HFF-Myc (cell line): ENCODE measurements around the gene TRIL.

Experiments used
- DNase-seq: peaks from one replicate; pipeline ENCODE4 v3.0.0-alpha.2; 2011; ENCODE audit warnings: low read depth; ENCODE audit errors: extremely low read depth
- H3K4me3 ChIP-seq: replicated peaks from 2 replicates; pipeline ENCODE4 v1.5.1; 2011; ENCODE audit warnings: low read depth, mild to moderate bottlenecking, control low read depth, low read length
- TF ChIP-seq, protein P1 (sequence below): IDR thresholded peaks from 2 replicates; pipeline ENCODE4 v1.5.1; 2012; ENCODE audit warnings: mild to moderate bottlenecking, low read depth, low read length, control low read depth; ENCODE audit errors: missing control alignments

TRIL gene

DNA sequence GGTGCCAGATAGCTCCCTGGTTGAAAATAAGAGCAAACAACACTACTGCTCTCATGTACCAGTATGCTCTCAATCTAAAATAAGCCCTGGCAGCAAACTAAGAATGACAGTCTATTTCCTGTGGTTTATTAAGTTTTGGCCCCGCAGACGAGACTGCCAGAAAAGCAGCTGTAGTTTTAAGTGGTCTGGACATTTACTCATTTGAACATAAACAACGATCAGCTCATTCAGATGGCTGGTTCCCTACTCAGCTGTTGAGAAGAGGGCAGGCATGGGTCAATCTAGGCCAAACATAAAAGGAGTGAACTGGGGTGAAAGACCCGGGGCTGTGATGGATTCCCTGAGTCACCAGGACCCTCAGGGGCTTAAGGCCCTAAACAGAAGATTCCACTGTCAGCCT lies 4.5 kb downstream of the TRIL start:
- TF ChIP-seq, protein P1, sequence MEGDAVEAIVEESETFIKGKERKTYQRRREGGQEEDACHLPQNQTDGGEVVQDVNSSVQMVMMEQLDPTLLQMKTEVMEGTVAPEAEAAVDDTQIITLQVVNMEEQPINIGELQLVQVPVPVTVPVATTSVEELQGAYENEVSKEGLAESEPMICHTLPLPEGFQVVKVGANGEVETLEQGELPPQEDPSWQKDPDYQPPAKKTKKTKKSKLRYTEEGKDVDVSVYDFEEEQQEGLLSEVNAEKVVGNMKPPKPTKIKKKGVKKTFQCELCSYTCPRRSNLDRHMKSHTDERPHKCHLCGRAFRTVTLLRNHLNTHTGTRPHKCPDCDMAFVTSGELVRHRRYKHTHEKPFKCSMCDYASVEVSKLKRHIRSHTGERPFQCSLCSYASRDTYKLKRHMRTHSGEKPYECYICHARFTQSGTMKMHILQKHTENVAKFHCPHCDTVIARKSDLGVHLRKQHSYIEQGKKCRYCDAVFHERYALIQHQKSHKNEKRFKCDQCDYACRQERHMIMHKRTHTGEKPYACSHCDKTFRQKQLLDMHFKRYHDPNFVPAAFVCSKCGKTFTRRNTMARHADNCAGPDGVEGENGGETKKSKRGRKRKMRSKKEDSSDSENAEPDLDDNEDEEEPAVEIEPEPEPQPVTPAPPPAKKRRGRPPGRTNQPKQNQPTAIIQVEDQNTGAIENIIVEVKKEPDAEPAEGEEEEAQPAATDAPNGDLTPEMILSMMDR, result no peak
- H3K4me3 ChIP-seq, result no peak overlapping the region
- DNase-seq, result no peak

DNA sequence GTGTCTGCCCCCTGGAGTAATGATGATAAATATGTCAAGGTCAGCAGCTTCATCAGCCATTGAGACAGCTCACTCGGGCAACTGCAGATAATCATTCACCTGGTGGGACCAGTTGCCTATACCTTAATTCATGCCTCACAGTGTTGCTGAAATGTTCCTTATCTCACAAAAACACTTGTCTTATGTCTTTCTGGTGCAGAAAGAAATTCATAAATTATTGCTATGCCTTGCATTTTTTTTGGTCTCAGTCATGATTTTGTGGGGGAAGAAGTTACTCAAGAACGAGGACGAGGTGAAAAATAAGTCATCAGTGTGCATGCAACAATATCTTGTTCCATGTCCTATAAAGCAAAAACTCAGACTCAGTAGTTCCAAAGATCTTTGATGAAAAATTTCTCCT lies 16.0 kb downstream of the TRIL start:
- TF ChIP-seq, protein P1, result no peak
- no peak for DNase-seq
- H3K4me3 ChIP-seq, result no peak overlapping the region

DNA sequence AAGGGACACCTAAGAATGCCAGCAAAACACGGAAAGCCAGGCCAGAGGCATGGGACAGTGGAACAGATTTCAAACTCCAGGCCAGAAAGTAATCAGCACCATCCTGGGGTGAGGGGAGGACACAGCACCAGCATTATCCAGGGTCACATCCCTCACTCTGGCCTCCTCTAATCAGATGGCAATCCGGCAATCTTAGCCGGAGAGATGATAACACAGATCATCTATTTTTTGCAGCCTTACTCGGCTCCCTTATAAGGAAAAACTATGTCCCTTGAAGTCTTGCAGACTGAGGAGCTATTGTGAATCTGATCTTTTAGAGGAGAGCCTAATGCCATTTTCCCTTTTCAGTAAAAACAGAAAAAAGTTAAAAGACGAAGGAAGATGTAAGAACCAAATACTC lies 16.5 kb downstream of the TRIL start:
- DNase-seq, result no peak
- TF ChIP-seq, protein P1, result no peak
- H3K4me3 ChIP-seq, result no peak overlapping the region

DNA sequence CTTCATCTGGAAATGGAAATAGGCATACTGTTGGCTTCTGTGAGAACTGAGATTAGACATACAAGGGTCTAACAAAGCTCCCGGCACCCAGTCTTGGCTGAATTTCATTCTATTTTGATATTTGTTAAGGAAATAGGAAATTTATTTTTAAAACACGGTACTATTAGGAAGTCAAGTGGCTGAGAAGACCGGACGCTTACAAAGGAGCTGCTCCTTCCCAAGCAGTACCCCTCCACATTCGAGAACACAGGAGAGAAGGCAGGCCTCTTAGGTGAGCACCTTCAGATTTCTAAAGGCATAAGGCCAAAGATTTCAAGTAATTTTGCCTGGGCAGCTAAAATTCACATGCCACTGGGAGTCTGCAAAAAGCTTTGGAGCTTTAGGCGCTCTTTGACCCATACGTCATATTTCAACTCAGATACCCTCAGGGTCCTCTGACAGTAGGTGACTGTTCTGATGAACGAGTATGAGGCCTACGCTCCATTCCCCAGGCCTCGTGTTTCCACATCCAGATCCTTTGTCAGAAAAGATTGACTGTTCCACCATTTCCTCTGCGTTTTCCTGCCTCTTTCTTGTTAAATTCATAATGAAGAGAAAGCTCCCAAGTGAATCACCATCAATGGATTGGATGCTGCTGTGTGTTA lies 17.3 kb downstream of the TRIL start:
- no peak for DNase-seq
- H3K4me3 ChIP-seq, result no peak overlapping the region
- TF ChIP-seq, protein P1, result no peak

DNA sequence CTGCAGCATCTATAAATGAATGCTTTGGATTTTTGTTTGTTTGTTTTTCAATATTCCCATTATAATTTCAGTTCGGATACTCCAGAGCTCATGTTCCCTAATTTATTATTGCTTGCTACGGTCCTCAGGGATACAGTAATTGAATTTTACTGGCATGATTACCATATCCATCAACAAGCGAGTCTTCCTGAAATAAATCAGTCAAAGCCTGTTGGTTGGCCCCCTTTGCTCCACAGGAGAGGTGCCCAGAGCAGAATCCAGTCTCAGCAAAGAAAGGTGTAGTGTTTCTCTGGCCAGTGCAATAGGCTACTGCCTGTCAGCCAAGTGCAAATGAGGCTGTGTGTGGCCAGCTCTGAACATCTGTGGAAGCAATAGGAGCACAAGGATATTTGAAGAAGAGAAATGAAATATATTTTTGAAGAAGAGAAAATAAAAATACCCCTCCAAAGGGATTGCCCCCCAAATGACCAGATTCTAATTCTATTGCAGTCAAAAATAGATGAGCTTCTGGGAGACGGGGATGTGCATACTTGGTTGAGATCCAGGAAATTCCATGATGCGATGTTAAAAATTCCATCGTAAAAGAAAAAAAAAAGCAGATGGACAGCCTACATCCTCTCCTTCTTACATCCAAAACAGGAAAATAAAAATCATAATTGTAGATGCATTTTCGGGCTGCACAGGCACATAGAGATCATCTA lies 18.1 kb downstream of the TRIL start:
- no peak overlapping the region for H3K4me3 ChIP-seq
- TF ChIP-seq, protein P1, result no peak
- DNase-seq, result no peak

DNA sequence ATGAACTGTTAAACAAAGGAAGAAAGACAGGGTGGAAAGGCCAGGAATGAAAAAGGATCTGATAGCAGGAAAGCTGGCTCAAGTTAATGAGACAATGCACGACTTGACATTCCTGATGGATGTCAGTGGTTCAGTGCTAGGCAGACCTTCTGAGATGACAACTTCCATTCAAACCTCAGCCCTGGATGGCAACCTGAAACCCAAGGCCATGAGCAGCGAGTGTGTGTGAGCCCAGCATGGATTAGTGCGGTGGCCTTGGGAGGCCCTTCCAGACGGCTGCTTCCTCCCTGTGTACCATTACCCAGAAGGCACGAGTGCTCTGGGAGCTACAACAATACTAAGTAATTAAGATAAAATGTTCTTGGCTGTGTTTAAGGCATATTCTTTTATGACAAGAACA lies 18.8 kb downstream of the TRIL start:
- TF ChIP-seq, protein P1, result no peak
- H3K4me3 ChIP-seq, result no peak overlapping the region
- no peak for DNase-seq
